LoVo (cell line): Measurements from ENCODE around the gene ZNF92.
"Not testable (repeated sequence)": the region's sequence is repeated elsewhere in the genome, so short reads cannot be mapped to it uniquely, and the experiment has no call there.

Experiments used
- DNase-seq: peaks from one replicate; pipeline ENCODE4 v3.0.0-alpha.2; 2016; ENCODE audit warnings: low spot score

ZNF92 gene

DNA sequence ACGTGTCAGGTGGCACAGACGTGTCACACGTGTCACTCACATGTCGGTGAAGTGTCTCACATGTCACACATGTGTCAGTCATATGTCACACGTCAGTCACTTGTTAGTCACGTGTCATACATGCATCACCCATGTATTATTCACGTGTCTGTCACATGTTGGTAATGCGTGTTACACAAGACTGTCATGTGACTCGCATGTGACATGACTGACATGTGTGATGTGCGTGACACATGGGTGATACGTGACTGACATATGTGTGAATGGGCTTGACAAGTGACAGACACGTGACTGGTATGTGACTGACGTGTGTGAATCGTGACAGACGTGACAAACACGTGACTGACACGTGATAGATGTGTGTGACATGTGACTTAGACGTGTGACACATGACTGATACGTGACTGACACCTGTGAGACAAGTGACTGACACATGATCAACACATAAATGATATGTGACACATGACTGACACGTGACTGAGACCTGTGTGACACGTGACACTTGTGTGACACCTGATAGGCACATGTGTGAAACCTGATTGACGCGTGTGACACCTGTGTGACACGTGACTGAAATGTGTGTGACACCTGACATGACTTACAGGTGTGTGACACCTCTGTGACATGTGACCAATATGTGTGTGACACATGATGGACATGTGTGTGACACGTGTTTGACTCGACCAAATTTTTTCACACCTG lies 56.1 kb downstream of the ZNF92 start:
- no peak for DNase-seq

DNA sequence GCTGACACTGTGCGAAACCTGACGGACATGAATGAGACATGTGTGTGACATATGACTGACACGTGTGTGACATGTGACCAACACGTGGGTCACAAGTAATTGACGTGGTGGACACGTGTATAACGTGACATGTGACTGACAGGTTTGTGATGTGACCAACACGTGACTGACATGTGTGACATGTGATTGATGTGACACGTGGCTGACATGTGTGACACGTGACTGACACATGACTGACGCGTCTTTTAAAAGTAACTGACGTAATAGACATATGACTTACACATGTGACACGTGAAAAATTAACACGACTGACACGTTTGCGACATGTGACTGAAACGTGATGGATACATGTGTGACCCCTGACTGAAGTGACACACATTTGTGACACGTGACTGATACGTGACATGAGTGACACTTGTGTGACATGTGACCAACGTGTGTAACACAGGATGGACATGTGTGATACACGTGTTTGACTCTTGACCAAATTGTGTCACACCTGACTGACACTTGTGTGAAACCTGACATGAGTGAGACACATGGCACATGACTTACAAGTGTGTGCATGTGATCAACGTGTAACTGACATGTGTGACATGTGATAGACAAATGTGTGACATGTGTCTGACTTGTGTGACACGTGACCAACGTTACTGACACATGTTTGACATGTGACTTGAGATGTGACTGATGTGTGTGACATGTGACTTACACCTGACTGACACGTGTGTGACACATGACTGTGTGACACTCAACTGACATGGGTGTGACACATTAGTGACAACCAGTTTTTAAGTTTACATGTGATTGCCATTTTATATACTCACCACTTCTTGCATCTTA lies 56.9 kb downstream of the ZNF92 start:
- DNase-seq = no peak

DNA sequence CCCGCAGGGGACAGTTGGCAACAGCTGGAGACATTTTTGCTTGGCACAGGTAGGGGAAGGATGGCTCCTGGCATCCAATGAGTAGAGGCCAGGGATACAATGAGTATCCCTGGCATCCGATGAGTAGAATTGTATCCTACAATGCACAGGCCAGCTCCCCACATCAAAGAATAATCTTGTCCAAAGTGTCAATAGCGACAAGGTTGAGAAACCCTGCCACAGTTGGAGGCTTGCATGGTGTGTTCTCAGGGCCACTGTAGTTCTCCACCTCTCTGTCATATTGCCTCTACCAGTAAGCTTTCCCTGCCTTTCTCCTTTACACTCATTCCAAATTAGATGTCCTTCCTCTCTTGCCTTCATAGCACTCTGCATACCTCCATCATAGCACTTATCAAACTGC lies 60.7 kb downstream of the ZNF92 start:
- DNase-seq = no peak

DNA sequence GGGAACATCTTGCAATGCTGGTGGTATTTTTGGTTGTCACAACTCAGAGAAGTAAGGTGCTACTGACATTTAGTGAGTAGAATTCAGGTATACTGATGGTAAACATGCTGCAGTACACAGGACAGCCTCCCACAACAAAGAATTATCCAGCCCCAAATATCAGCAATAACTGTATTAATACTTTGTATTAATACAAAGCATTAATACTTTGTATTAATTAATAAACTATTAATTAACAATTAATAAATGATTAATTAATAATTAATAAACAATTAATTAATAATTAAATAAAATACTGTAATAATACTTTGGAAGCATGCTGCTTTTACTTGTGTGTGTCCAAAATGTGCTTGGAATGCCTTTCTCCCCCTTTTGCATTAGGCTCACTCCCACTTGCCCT lies 62.5 kb downstream of the ZNF92 start:
- no peak for DNase-seq

DNA sequence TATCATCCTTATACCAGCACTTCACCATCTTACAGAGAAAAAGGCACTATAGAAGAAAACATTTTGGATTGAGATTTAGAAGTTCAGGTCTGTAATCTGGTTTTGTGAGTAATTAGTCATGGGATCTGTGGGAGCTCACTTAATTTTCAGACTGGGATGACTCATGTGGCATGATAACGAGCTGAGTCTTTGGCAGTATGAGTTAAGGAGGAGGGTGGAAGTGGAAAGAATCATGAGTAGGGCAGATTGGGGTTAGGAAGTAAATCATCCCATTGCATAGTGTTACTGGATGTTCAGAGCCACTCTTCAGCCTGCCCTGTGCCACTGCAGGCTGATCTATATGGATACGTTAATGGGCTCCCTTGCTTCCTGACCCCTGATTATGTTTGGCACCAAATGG lies 64.9 kb downstream of the ZNF92 start:
- DNase-seq = peak; percentile 37

DNA sequence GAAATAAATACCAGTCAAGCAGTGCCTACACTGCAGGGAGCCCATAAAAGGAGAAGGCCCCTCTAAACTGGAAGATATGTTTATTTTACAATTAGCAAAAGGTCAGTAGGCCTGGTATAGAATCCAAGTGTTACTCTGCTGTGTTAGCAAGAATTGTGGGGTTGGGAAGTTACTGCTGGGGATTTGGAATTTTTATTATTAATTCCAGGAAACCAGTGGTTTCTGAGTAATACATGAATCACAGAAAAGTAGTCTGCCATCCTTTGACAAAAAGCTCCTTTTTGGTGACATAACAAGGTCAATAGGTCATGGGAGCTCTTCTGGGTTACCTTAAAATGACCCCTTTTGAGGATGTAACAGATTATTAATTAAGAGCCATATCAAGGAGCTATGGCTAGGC lies 67.4 kb downstream of the ZNF92 start:
- DNase-seq = peak; percentile 4

DNA sequence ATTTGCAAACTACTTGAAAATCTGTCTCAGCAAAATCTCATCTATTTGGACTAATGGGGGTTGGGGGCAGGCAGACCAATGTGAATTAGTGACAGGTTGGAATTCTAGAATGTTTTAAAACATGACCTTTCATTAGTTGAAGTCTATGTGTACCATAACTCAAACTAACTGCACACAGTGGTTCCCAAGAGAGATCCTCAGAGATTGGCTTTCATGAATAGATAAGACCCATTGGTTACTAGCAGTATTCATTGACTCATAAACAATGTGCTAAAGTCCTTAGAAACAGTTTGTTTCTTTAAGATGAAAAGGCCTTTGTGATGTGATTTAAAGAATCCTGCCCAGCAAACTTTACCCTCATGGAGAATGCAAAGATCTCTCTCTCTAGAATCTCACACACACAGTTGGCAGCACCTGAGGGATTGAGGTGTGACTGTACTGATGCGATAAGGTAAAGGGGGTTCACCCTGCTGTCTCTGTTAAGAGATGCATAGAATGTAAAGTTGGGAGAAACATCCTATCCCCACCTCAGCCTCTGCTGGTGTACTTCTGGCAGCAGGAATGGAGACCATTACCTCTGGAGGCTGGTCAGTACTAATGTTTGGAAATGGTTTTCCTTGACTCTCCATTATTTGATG lies 70.7 kb downstream of the ZNF92 start:
- no peak for DNase-seq

DNA sequence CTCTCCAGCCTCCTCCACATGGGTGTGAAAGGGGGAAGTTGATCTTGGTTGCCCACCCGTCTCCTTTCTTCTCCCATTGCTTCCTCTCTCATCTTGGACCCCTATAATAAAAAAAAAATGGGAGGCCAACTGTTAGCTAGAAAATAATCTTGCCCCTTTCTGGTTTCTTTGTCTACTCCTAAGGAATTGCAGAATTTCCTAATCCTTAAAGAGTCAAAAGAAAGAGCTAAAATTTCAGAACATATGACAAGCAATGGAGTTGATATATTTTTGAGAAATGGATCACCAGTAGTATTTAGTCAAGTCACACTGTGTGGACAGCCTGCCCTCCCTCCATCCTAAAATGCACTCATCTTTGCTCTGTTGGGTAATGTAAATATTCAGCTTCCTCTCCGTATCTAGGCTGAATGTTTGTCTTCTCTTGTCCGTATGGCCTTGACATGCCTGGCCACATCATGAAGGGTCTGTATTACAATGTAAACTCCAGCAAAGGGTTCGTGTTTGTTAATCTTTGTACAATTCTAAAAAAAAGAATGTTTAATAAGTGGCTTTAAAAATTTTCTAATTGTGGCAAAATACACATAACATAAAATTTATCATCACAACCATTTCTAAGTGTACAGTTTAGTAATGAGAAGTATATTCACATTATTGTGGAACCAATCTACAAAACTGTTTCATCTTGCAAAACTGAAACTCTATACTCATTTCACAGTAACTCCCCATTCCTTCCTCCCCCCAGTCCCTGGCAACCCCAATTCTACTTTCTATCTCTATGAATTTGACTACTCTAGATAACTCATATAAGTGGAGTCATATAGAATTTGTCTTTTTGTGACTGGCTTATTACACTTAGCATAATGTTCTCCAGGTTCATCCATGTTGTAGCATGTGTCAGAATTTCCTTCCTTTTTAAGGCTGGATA lies 71.5 kb downstream of the ZNF92 start:
- no peak for DNase-seq

DNA sequence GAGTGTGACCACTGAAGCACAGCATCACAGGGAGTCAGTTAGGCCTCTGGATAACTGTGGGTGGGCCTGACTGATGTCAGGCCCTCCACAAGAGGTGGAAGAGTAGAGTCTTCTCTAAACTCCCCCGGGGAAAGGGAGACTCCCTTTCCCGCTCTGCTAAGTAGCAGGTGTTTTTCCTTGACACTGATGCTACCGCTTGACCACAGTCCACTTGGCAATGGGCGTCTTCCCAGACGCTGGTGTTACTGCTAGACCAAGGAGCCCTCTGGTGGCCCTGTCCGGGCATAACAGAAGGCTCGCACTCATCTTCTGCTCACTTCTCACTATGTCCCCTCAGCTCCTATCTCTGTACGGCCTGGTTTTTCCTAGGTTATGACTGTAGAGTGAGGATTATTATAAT lies 73.4 kb downstream of the ZNF92 start:
- not testable (repeated sequence) for DNase-seq

DNA sequence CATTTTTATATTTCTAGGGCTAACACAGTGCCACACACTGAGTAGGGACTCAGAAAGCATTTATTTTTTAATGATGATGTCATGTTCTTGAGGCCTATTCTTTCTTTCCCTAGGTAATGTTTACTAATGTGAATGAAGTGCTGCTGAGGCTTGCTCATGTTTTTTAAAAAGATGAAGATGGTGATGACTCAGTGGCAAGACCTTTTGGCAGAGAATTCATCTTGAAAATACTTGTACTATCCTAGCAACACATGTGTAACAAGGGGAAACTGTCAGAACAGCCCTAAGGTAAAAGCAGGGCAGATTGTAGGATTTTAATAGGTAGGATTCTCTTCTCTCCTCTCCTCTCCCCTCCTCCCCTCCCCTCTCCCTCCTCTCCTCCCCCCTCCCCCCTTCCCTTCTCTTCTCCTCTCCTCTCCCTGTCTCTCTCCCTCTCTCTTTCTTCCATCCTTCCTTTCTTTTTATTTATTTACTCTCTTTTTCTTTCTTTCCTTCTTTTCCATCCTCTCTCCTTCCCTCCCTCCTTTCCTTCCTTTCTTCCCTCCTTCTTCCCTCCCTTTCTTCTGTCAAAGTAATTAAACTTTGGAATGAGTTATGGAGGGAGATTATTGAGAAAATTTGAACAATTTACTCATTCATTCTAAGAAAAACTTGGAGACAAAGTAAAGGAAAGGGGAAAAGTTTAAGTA lies 75.3 kb downstream of the ZNF92 start:
- DNase-seq = peak; percentile 9

DNA sequence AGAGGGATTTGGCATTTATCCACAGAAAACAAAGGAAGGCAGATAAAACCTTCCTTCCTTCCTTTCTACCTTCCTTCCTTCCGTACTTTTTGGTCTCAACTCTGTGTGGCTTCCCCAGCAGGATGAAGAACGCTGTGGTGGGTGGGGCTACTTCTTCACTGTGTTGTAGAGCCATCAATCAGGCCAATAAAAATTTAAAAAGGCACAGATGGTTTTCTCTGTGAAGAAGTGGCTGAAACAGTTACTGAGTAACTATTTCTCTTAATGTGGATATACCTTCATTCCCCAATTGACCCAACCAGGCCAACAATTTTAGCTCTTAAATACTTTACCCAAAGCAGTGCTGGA lies 75.8 kb downstream of the ZNF92 start:
- no peak for DNase-seq
